BE2C (cell line): ENCODE results near the gene CDK5RAP2.

ENCODE experiments used
- DNase-seq: peaks from one replicate; pipeline ENCODE4 v3.0.0-alpha.2; 2020
- H3K27me3 ChIP-seq: fragments of 250-450 bp; sonication (Bioruptor Pico); 2 replicates; pipeline ENCODE4 v1.5.1; 2020; ENCODE audit warnings: mild to moderate bottlenecking
- H3K36me3 ChIP-seq: fragments of 250-450 bp; sonication (Bioruptor Pico); 2 replicates; pipeline ENCODE4 v1.5.1; 2020; ENCODE audit warnings: mild to moderate bottlenecking
- H3K4me1 ChIP-seq: fragments of 250-450 bp; sonication (Bioruptor Pico); 2 replicates; pipeline ENCODE4 v1.5.1; 2020
- H3K4me3 ChIP-seq: 2 replicates; pipeline ENCODE4 v1.5.1; 2011; ENCODE audit warnings: low read depth, low read length
- H3K9me3 ChIP-seq: fragments of 250-450 bp; sonication (Bioruptor Pico); 2 replicates; pipeline ENCODE4 v1.5.1; 2020
- CTCF ChIP-seq: IDR thresholded peaks from 2 replicates; pipeline ENCODE4 v1.5.1; 2012; ENCODE audit warnings: mild to moderate bottlenecking, low read depth, low read length

Gene CDK5RAP2

GRCh38 chr9:120412425-120412951, 167.5 kb downstream of the CDK5RAP2 start:
- DNase-seq = no peak
- Histone ChIP-seq H3K4me1 (no peaks in the 10 kb centered on the region), H3K4me3 (no peak overlapping the region), H3K9me3 (no peaks in the 10 kb centered on the region), H3K27me3 (no peaks in the 10 kb centered on the region), H3K36me3 (peaks cover 66% of the 10 kb centered on the region)
- no peak for TF ChIP-seq CTCF

- Histone ChIP-seq H3K4me3 (no peak overlapping the region), H3K4me1 (no peaks in the 10 kb centered on the region), H3K27me3 (no peaks in the 10 kb centered on the region), H3K9me3 (no peaks in the 10 kb centered on the region), H3K36me3 (peaks cover 69% of the 10 kb centered on the region)
- no peak for DNase-seq
- TF ChIP-seq CTCF = no peak
These were observed 168.0 kb downstream of the CDK5RAP2 start for GRCh38 chr9:120411862-120412424.

GRCh38 chr9:120410925-120411501, 169.0 kb downstream of the CDK5RAP2 start:
- no peak for DNase-seq

GRCh38 chr9:120408680-120409258, 171.2 kb downstream of the CDK5RAP2 start:
- TF ChIP-seq CTCF = no peak
- no peaks in the 10 kb centered on the region for H3K9me3 ChIP-seq
- no peaks in the 10 kb centered on the region for H3K4me1 ChIP-seq
- no peaks in the 10 kb centered on the region for H3K27me3 ChIP-seq
- no peak overlapping the region for H3K4me3 ChIP-seq
- DNase-seq = no peak
- H3K36me3 ChIP-seq = peaks cover 77% of the 10 kb centered on the region

More at GRCh38 chr9:120410925-120411501, 169.0 kb downstream of the CDK5RAP2 start:
- Histone ChIP-seq H3K9me3 (no peaks in the 10 kb centered on the region), H3K4me1 (no peaks in the 10 kb centered on the region), H3K27me3 (no peaks in the 10 kb centered on the region), H3K36me3 (peaks cover 72% of the 10 kb centered on the region), H3K4me3 (no peak overlapping the region)
- TF ChIP-seq CTCF = no peak

- H3K36me3 ChIP-seq = peaks cover 80% of the 10 kb centered on the region
- H3K27me3 ChIP-seq = no peaks in the 10 kb centered on the region
- TF ChIP-seq CTCF = no peak
- H3K9me3 ChIP-seq = no peaks in the 10 kb centered on the region
- H3K4me1 ChIP-seq = no peaks in the 10 kb centered on the region
- no peak overlapping the region for H3K4me3 ChIP-seq
- DNase-seq = no peak
These were observed 174.1 kb downstream of the CDK5RAP2 start for GRCh38 chr9:120405860-120406259.

- Histone ChIP-seq H3K4me1 (no peaks in the 10 kb centered on the region), H3K36me3 (peaks cover 80% of the 10 kb centered on the region), H3K27me3 (no peaks in the 10 kb centered on the region), H3K4me3 (no peak overlapping the region), H3K9me3 (no peaks in the 10 kb centered on the region)
- TF ChIP-seq CTCF = no peak
- no peak for DNase-seq
These were observed 174.8 kb downstream of the CDK5RAP2 start for GRCh38 chr9:120405134-120405533.
